Endothelial cell of umbilical vein (primary cell): ENCODE data around the gene BATF.

Experiments used
- CTCF ChIP-seq, 2 donors: IDR thresholded peaks; 1 replicate in 1 of 2; 2 replicates in 1 of 2; pipeline ENCODE4 v1.5.1; 2011; ENCODE audit warnings: low read length in 2 of 2, mild to moderate bottlenecking in 2 of 2, moderate library complexity in 2 of 2, control low read depth in 1 of 2, inconsistent platforms in 1 of 2, low read depth in 1 of 2; ENCODE audit not compliant: insufficient read depth in 1 of 2; ENCODE audit errors: extremely low read depth in 1 of 2
- POLR2A ChIP-seq: IDR thresholded peaks from 2 replicates; pipeline ENCODE4 v1.6.1; 2012; ENCODE audit warnings: low read depth, mild to moderate bottlenecking, control low read depth, low read length

- no peak for TF ChIP-seq POLR2A
- no peak for TF ChIP-seq CTCF (IDR thresholded peaks at IDR 0.05; ENCODE audit: extremely low read depth in 1 of 2, insufficient read depth in 1 of 2, low read depth in 1 of 2, low read length in 2 of 2)
Measured at GRCh38 chr14:75523771-75524171, 1.5 kb downstream of the BATF start.
